ENCODE results near the gene URAD.

DNA sequence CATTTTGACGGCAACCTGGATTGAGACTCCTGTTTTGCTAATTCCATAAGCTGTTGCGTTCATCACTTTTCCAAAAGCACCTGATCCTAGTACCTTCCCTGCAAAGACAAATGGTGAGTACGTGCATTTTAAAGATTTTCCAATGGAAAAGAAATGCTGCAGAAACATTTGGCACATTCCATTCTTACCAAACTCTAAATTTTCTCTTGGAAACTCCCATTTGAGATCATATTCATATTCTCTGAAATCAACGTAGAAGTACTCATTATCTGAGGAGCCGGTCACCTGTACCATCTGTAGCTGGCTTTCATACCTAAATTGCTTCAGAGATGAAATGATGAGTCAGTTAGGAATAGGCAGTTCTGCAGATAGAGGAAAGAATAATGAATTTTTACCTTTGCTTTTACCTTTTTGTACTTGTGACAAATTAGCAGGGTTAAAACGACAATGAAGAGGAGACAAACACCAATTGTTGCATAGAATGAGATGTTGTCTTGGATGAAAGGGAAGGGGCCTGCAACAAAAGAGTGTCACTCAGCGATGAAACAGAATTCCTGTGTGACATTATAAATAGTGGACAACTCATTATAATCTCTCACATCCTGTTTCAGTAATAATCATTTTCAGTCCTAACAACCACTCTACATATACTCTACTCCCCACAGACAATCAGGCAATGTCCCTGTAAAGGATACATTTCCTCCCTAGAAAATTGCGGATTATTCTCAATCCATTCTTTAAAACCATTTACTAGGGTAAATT is 45.6 kb upstream of the URAD start:
- TF ChIP-seq, protein P1, sequence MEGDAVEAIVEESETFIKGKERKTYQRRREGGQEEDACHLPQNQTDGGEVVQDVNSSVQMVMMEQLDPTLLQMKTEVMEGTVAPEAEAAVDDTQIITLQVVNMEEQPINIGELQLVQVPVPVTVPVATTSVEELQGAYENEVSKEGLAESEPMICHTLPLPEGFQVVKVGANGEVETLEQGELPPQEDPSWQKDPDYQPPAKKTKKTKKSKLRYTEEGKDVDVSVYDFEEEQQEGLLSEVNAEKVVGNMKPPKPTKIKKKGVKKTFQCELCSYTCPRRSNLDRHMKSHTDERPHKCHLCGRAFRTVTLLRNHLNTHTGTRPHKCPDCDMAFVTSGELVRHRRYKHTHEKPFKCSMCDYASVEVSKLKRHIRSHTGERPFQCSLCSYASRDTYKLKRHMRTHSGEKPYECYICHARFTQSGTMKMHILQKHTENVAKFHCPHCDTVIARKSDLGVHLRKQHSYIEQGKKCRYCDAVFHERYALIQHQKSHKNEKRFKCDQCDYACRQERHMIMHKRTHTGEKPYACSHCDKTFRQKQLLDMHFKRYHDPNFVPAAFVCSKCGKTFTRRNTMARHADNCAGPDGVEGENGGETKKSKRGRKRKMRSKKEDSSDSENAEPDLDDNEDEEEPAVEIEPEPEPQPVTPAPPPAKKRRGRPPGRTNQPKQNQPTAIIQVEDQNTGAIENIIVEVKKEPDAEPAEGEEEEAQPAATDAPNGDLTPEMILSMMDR (IDR thresholded peaks at IDR 0.05; ENCODE audit: low read depth, low read length), result no peak
- TF ChIP-seq, protein P2, sequence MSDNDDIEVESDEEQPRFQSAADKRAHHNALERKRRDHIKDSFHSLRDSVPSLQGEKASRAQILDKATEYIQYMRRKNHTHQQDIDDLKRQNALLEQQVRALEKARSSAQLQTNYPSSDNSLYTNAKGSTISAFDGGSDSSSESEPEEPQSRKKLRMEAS (IDR thresholded peaks at IDR 0.05; ENCODE audit: low read depth, low read length), result no peak
- TF ChIP-seq MYC (IDR thresholded peaks at IDR 0.05; ENCODE audit: low read depth, low read length), result no peak

Data from NB4 (cell line).